Bone marrow (tissue), 2 donors: ENCODE data around the gene PAXIP1.

ENCODE experiments used
- DNase-seq, 2 donors: peaks; one replicate each; lab custom pipeline; 2025; lab: John Stamatoyannopoulos, UW

Gene PAXIP1

DNA sequence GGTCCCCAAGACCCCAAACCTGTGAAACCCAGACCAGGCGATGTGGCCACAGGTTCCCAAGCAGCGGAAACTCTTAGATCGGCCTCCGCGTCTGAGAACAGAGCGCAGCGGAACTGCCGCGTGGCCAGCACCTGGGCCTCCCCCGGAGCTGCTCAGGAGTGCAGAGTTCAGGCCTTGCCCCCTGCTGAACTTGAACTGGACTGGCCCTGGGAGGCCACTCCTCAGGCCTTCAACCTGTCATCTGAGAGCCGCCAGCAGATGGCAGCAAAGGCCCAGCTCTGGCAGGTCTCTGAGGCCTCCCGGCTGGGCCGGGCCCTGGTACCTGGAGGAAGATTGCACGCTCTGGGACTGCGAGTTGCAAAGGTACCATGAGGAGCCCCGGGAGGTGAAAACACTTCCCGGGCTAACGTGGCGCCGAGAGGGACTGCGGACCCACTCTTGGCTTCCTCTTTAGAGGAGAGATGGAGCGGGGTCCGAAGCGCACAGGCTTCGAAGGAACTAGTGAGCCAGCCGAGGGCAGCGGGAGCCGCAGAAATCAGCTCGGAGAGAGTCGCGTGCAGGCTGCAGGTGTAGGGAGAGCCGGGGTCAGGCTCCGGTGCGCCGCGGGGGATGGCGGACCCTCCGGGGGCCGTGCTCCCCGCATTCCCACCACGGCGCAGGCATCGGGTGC lies 89.2 kb downstream of the PAXIP1 start:
- DNase-seq = peak; percentile 38 to 54

GRCh38 chr7:154912871-154913637 lies 89.9 kb downstream of the PAXIP1 start:
- no peak for DNase-seq

DNA sequence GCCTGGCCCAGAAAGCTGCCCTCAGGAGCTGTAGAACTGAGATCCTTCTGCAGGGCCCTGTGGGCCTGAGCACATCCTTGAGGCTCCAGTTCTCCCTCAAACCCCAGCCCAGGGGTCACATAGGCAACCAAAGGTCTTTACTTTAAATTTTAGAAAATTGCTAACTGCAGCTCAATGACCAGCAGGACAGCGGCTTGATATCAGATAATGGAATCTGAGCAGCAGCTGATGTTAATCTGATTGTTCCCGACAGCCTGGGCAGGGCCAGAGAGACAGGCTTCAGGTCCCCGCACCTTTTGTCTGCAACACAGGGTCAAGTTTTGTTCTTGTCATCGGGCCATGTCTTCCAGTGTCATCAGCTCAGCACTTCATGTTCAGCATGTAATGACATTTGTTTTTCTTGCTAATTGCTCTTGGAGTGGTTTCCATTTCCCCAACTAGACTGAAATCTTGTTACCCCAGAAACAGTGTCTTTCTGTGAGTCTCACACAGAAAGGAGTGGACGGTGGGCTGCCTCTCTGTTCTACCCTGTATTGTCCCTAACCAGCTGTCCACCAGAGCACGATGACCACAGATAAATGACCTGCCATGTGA lies 91.0 kb downstream of the PAXIP1 start:
- DNase-seq = no peak

- no peak for DNase-seq
These were observed 91.5 kb downstream of the PAXIP1 start for GRCh38 chr7:154911411-154911810.

- DNase-seq = no peak
These were observed 91.9 kb downstream of the PAXIP1 start for GRCh38 chr7:154910977-154911376.

GRCh38 chr7:154910125-154910524 lies 92.8 kb downstream of the PAXIP1 start:
- DNase-seq = no peak

GRCh38 chr7:154909241-154910105 lies 93.5 kb downstream of the PAXIP1 start:
- no peak for DNase-seq

- no peak for DNase-seq
These were observed 95.0 kb downstream of the PAXIP1 start for GRCh38 chr7:154907651-154908620.

DNA sequence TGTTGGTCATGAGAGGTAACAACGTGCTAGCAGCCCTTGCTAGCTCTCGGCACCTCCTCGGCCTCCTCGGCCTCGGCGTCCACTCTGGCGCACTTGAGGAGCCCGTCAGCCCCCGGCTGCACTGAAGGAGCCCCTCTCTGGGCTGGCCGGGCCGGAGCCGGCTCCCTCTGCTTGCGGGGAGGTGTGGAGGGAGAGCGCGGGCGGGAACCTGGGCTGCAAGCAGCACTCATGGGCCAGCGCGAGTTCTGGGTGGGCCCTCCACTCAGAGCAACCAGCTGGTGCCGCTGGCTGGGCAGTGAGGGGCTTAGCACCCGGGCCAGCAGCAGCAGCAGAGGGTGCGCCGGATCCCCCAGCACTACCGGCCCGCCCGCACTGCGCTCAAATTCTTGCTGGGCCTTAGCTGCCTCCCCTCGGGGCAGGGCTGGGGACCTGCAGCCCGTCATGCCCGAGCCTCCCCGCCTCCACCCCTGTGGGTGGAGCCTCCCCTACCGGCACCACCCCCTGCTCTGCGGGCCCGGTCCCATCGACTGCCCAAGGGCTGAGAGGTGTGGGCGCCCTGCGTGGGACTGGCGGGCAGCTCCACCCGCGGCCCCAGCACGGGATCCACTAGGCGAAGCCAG lies 96.1 kb downstream of the PAXIP1 start:
- no peak for DNase-seq

GRCh38 chr7:154906201-154906600 lies 96.7 kb downstream of the PAXIP1 start:
- DNase-seq = no peak

DNA sequence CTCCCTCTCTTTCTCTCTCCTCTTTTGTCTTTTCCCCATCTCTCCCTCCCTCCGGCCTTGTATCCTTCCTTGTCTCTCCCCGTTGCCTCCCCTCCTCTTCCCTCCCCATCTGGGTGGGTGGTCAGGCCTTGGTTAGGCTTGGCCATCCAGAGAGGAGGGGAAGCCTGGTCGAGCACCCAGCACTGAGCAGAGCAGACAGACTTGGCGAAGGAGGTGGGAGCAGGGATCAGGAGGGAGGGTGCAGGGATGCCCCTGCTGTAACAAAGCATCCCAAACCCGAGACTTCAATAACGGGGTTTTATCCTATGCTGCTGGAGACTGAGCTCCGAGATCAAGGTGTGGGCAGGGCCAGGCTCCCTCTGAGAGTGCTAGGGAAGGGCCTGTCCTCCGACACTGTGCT lies 97.3 kb downstream of the PAXIP1 start:
- no peak for DNase-seq

DNA sequence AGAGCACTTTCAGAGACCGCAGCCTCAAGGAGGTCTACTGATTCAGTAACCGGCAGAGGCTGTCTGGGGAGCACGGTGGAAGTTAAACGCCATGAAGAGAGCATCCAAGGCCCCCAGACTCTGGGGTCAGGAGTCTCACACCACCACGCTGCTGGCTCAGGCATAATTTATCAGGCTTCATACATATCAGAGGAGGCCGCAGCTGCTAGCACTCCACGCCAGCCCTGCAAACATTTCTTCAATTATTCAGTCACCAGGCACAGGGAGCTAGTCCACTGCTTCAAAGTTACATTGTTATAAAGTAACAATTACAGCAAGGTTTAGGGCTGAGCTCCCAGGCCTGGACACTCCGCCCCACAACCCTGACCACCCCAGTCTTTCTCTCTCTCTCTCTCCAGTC lies 97.8 kb downstream of the PAXIP1 start:
- no peak for DNase-seq

DNA sequence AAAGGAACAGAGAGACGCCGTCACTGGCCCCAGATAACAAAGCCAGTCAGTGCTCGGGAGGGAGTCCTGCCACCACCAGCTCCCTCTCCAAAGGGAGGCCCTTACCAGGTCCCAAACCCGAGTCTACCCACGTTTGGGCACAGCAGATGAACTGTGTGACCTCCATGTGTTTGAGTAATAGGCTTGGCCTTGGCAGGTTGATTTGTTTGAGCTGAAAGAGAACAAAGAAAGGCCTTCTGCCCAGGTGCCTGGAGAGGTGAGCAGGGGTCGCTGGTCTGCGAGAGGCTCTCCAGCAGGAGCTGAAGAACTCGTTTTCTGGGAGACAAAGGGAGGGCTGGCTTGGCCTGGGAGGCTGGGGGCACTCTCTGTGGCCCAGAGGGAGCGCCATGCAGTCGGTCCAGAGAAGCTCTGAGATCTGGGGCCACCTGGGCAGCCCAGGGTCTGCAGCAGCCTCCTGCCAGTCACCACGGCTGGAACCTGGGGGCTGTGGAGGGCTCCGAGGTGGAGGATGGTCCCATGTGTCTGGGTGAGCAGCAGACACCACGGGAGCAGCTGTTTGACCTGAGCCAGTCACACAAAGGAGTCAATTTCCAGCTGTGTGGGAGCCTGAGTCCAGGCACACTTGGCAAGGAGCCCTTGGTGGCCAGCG lies 99.7 kb downstream of the PAXIP1 start:
- DNase-seq = no peak

DNA sequence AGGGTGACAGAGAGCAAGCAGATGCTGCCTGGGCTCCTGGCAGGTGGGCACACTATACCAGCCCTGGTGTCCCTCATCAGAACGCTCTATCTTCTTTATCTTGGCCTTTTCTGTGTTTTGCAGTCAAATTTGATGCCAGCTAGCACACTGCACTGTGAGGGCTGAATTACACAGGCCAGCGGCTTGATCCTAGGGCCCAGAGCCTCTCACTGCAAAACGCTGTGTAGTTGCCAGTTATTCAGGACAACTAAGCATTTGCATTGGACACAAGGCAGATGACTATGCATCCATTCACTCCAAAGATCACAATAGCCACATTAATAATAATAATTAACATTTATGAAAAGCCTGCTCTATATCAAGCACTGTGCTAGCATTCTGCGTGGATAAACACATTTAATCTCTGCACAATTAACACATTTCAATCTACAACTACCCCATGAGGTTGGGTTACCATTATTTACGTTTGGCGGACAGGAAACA lies 100.3 kb downstream of the PAXIP1 start:
- no peak for DNase-seq

DNA sequence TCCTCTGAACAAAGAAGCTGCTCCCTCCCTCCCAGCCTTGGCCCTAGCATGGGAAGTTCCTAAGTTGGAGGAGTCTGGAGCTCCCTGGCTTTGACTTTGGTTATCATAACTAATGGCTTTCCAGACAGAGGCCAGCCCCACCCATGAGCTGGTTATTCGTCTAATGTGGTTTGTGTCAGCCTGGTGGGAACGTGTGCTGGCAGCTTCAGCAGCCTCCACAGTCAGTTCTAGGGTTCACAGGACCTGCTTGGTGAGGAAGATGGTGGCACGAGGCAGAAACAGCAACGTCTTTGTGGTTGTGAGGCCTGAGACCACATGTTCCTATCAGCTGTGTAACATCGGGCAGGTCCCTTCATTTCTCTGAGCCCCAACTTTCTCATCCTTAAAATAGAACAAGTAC lies 103.1 kb downstream of the PAXIP1 start:
- DNase-seq = no peak

- no peak for DNase-seq
These were observed 103.7 kb downstream of the PAXIP1 start for GRCh38 chr7:154898973-154899855.

GRCh38 chr7:154896076-154896475 lies 106.8 kb downstream of the PAXIP1 start:
- DNase-seq = no peak
